NK-92 treated with Interleukin-12 subunit alpha and Interleukin-12 subunit beta, amount 100 ng/mL, for 24 hours (cell line): Measurements from ENCODE around the gene DNAJC2.
"Not testable (repeated sequence)": the region's sequence is repeated elsewhere in the genome, so short reads cannot be mapped to it uniquely, and the experiment has no call there.

Experiments
- DNase-seq: peaks from one replicate; lab custom pipeline; 2025; lab: John Stamatoyannopoulos, UW

The DNAJC2 gene

GRCh38 chr7:103266229-103266628, 78.3 kb downstream of the DNAJC2 start:
- DNase-seq, result not testable (repeated sequence)

- DNase-seq, result not testable (repeated sequence)
These were observed 80.5 kb downstream of the DNAJC2 start for GRCh38 chr7:103264054-103264453.
